Measurements from ENCODE around the gene ADAT3.
A peak's percentile ranks its signal among the peaks of the same experiment; 100 is the strongest.

ADAT3 gene
- 2.8 to 2.9 reads per million in 2 donors for total RNA-seq

DNA sequence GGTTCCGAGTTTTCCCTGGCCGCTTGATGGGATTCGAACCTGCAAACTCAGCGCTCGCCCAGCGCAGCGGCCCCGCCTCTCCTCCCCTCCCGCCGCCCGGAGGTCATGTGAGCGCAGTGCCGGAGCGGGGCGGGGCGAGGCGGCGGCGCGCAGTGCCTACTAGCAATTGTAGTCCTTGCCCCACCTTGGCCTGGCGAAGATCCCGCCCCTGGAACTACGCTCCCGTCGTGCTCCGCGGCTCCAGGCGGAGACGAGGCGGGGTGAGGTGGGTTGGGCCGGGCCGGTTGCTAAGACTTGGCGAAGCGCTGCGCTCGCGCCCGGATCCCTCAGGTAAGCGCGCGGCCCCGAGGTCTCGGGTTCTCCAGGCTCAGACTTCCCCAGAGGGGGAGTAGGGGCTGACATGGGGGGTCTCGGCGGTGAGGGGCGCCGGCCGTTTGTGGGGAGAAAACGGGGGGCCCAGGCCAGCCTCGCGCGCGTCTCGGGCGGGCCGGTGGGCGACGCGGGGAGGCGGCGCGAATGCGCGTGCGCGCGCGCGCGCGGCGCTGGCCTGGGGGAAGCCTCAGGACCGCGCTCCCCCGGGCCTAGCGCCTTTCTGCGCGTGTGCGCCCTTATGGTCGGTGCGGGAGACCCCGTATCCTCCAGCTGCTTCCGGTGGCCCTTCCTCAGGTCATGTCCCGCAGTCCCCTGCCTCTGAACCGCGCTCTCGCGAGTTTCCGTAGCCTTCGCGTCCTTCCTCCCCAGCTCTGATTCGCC is at the start of gene ADAT3, which contains the start of gene SCAMP4:
Gene ADAT3, plus strand, starts transcription at position 290 of the 753 bp plus-strand sequence. CDS start 6,649 bp downstream, outside the sequence.
Gene SCAMP4, plus strand, starts transcription at position 290 of the 753 bp plus-strand sequence. CDS start 9,621 bp downstream, outside the sequence.
- peak; percentile 94 for DNase-seq

DNA sequence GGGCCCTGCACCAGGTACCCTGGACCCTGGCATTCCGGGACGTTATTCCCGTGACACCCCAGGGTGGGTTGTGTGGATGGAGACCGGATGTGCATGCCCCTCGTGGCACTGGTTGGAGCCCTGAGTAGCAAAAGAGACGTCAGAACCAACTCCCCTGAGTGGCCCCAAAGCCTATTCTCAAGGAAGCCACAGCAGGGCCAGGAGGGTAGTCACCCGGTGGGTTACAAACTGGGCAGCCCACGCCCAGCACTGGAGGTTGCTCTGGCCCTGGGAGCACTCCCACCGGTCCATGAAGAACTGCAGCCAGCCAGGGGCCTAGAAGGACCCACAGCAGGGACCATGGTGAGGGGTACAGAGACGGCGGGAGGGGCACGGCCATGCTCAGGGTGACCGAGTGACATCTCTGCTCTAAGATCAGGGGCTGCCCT is 49.4 kb upstream of the ADAT3 start:
- DNase-seq = no peak

DNA sequence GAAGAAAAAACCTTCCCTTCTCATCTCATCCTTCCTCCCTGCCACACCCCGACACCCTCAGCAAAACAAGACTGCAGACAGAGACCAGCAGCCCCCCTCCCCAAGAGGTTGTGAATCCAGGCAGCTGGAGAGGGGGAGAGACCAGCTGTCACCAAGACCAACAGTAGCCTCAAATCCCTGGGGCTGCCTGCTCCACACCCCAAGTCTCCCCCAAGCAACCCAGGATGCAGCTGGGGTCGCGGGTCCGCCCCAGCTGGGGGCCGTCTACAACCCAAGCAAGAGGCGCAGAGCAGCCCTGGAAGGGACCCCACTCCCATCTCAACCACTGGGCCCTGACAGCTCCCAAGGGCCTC is 48.9 kb upstream of the ADAT3 start:
- DNase-seq = no peak

DNA sequence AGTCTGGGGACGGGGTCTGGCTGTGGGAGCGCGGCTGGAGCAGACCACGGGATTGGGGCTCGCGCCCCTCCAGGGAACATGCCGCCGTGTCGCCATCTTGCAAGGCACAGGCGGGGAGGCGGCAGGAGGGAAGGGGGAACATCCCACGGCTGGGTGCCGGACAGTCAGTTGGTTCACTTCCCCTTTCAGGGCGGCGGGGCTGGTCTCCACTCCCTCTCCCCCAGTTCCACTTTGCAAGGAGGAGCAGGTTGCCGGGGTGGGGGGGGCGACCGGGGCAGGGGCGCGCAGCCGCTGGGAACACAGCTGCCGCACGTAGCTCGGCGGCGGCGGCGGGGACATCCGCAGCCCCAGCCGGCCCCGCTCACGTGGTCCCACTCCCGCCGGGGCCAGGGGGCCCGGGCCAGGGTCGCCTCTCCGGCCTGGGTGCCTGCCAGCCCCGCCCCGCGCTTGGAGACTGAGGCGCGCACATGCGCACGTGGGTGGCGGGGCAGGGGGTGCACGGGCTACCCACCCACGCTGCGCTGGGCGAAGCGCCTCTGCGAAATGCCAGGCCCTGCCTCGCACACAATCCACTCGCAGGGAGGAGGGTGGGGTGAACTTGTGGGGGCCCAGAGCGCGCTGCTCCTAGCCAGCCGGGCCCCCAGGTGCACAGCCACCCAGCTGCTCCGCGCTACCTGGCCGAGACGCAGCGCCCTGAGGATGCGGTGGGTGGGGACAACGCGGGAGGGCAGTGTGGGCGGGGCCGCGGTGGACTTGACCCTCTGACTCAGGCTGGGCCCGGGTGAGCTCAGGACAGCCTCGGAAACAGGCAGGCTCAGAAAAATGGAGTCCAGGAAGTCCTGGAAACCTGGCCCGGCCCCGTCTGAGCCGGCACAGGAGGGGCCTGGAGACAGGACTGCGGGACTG is 48.2 kb upstream of the ADAT3 start:
- DNase-seq = no peak

DNA sequence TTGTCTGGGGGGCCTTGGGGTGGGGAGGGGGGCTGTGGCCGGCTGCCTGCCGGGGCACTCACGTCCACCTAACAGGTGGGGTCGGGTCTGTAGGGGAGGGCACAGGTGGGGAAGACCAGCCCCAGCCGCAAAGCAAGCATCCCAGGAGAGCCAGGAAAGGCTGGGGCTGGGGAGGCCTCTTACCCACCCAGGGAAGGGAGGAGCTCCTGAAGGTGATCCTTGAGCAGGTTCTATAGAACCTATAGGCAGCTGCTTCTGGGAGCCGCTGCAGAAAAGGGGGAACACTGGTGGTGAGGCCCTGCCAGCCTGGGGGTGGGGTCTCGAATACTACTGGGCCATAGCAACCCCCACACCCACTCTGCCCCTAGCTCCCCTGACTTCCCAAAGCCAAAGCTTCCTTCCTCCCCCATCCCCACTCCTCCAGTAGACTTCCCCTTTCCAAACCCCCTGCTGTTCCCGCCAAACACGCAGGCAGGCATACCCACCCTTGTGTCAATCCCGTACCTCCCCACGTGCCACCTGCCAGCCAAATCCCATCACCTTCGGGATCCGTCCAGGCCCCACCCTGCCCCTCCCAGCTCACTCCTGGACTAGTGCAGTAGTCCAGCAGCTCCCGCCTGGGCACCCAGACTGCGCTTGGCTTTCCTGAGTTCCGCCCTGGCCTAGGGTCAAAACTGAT is 47.4 kb upstream of the ADAT3 start:
- no peak for DNase-seq

DNA sequence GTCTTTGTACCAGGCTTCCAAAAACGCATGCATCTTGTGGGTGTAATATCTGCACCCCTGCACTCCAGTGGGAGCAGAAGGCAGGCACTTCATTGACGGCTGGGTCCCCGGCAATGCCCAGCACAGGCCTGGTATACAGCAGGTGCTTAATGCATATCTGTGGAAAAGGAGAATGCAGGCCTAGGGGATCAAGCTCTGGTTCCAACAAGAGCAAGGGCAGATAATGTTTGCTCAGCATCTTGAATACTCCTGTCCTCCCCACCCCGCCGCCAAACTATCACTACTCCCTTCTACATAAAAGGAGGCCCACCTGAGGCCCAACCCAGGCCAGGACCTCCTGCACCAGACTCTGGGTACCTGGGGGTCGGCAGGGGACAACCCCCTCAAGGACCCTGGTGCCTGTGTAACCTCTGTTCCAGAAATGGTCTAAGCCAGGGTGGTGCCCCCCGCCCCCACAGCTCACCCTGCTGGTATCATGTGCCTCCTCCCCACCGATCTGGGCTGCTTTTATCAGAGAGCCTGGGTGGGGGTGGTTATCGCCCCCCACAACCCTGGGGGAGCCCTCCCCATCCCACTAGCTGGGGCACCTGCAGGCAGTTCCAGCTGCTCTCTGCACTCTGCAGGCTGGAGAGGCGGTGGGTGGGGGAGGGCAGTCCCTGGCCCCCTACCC is 46.7 kb upstream of the ADAT3 start:
- no peak for DNase-seq

DNA sequence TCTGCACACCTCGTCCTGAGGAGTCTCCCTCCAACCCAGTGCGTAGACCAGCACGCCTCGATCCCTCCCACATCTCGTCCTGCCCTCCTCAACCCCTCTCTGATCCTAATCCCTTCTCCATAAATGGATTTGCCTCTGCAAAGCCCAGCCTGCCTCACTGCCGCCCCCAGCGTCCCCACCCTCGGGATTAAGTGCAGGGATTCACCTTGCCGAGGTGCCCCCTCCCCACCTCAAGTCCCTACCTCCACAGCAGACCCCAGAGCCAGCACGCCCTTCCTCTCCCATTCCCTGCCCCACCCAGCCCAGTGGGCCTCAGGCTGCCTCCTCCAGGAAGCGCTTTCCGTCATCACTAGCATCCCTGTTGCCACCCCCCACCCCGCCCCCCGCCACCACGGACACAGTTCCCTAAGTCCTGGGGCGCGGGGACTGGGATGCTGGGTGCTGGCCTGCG is 45.8 kb upstream of the ADAT3 start:
- no peak for DNase-seq

DNA sequence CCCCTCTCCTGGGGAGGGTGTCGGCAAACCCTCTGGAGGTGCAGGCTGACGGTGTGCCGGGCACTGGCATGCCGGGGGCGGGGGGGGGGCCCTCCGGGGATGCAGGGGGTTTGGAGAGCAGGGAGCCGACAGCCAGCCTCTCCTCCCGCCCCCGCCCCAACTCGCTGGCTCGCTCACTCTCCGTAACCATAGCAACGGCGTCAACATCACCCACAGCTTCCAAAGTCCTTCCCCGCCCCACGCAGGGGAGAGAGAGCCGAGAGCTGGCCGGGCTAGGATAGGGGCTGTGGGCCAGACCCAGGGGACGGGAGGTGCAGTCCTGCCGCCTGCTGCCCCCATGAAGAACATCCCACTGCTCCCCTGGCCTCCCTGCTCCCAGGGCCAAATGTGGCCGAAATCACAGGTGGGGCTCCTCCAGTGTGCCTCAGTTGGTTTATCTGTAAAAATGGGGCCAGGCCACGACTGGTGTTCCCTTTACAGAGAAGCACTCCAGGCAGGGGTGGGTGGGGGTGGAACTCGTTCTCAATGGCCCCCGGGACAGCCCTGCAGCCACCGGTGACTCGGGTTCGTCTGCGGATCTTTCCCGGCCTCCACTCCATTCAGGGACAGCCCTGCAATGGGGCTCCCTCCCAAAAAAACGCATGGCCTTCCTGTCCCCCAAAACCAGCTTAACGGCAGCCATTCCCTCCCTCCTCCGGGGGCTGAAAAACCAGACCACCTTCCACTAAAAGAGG is 45.0 kb upstream of the ADAT3 start:
- no peak for DNase-seq

DNA sequence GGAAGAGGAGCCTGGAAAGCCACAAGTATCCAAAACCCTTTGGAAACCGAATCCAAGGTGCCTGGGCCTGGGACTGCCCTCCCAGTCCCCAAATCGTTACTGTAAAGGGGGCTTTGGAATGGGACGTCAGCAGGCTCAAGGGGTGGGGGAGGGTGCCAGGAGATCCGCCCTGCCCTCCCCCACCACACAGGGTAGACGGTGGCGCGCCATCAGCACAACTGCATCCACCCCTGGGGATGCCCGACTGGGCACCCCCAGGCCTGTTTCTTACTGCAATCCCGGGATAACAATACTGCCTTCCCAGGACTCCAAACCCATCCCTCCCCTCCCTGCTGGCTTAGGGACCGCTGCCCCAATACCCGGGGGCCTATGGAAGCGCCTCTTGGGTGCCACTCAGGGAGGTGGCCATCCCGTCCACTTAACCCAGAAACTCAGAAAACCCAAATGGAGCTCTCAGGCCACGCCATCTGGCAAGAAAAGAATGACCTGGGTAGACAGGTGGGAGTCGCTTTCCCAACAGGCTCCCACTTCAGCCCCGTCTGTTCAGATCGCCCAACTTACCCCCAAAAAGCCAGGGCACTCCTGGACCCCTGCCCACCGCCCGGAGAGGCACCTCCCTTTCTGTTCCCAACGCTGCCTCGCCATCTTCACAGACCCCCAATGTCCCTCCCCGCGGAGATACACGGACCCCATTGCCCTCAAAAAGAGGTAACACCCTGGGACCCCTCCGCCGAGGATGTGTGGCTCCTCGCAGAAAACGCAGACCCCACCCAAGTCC is 44.2 kb upstream of the ADAT3 start:
- no peak for DNase-seq

DNA sequence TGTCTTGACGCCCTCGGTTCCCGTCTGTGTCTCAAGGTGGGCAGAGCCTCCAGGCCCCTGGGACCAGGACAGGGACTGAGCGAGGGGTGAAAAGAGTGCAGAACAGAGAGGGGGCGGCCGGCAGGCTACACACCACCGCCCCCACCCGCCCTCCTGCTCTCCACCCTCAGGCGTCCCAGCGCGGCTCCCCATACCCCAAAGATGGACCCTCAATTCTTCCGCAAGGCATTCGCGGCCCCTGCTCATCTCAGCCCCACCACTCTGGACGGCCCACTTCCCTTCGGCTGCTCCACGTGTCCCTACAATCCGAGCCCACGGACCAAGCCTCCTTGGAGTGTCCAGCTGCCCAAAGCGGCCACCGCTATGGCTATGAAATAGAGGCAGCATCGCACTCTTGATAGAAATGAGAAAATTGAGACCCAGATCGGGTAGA is 43.6 kb upstream of the ADAT3 start:
- DNase-seq = no peak

DNA sequence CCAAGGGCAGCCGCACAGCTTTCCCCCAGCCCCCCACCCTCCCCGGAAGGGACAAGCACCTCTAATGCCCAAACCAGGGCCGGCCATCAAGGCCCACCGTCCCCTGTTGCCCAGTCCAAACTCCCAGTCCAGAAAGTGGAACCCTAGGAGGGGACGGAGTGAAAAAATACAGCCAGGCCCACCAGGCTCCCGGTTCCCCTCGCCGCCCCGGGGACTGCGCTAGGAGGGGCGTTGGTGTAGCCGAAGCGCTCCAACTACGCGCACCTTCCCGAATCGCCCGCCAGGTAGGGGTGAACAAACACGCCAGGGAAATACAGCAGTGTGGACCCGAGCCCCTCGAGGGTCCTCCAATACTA is 43.2 kb upstream of the ADAT3 start:
- DNase-seq = no peak

DNA sequence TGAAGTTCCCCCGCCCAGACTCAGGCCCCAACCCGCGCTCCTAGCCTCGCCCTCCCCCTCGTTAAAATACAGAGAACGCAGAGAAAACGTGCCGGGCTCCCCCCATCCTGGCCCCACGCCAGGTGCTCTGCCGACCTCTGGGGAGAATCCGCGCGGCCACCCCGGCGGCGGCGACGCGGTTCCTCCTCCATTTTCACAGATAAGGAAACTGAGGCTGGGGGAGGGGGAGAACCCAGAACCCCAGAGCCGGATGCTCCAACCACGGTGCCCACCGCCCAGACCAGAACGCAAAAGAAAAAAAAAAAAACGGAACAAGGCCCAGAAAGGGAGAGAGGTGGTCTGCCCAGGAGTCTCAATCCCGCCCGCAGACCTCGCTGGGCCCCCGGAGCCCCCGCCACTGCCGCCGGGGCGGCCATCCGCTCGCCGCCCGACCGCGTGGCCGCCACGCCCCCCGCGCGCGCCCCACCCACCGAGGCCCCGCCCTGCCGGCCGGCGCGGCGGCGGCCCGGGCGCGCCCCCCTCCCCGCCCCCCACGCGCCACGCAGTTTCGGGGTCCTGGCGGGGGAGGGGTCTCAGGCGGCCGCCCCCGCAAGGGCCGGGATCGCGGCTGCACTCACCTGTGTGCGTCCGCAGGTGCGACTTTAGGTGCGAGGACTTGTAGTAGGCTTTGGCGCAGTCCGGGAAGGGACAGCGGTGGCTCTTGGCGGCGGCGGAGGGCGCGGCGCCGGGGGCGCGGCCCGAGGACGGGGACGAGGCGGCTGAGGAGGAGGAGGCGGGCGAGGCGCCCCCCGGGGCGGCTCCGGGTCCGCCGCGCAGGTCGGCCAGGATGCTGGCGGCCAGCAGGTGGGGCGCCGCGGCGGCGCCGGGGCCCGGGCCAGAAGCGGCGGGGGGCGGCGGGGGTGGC is 42.5 kb upstream of the ADAT3 start:
- DNase-seq = peak; percentile 47

DNA sequence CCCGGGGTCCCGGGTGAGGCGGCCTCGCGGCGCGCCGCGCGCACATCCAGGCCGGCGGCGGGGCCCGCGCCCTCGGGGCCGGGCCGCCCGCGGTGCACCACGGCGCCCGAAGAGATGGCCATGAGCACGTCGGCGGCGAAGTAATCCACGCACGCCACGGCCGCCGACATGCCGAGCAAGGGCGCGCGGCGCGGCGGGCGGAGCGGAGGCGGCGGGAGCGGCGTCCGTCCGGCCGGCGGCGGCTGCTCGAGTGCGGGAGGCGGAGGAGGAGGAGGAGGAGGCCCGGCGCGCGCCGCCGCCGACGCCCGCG is 41.9 kb upstream of the ADAT3 start, which contains the start of gene KLF16:
Gene KLF16, minus strand, starts transcription at position 252 of the 310 bp plus-strand sequence. Its CDS starts 82 bp downstream, at position 170.
- DNase-seq = no peak

DNA sequence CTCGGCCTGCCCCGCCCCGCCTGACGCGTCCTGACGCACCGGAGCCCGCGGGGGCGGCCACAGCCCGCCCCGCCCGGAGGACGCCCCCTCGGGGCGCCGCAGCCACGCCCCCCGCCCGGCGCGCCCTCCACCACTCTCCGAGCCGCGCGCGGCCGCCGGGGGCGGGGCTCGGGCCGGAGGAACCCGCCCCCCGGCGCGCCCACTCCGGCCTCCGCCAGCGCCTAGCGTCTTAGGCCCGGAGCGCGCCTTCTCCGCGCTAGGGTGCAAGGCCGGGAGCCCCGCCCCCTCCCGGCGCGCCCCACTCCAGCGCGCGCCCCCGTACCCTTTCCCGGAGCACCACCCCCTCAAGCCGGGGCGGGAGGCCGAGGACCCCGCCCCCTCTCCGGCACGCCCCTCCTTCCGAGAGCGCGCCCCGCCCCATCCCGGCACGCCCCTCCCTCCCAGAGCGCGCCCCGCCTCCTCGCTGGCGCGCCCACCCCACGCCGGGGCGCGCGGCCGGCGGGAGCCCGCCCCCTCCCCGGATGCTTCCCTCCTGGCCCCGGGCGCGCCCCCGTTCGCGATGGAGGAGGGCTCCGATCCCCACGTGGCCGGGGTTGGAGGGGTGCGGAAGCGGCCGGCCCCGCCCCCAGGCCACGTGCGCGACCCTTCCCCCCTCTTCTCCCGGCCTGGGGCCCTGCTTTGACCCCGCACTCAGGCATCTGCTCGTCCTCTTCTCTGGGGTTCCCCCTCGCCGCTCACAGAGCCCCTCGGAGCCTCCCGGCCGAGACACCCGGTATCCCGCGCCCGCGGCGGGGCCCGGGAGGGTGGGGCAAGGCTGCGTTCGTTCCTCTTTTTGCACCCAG is 41.3 kb upstream of the ADAT3 start:
- DNase-seq = peak; percentile 92

DNA sequence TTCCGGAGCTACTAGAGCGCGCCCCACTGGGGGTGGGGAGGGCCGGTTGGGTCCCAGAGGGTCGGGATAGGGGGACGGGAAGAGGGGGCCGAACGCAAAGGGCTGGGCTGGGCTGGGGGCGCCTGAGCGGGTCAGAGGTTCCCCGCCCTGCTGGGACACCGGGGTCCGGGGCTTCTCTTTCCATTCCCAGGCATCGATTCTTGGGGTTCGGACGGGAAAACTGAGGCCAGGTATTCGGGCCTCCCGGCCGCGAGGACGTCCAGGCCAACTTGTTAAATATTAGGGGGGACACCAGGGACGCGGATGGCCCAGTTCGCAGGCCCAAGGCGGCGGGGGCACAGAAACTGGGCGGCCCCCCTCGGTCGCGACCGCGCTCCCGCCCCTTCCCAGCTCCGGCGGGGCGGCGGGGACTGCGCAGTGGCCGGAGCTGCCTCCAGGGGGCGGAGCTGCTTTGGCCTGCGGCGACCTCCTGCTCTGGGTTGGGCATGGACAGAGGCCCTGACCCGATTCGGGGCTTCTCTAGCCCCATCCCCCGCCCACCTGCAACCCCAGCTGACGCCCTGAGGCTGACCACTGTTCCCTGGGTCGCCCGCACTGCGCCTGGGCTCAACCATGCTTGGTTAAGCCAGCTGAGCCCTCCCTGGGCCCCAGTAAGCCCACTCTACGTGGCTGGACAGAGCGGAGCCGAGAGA is 40.6 kb upstream of the ADAT3 start:
- DNase-seq = no peak

DNA sequence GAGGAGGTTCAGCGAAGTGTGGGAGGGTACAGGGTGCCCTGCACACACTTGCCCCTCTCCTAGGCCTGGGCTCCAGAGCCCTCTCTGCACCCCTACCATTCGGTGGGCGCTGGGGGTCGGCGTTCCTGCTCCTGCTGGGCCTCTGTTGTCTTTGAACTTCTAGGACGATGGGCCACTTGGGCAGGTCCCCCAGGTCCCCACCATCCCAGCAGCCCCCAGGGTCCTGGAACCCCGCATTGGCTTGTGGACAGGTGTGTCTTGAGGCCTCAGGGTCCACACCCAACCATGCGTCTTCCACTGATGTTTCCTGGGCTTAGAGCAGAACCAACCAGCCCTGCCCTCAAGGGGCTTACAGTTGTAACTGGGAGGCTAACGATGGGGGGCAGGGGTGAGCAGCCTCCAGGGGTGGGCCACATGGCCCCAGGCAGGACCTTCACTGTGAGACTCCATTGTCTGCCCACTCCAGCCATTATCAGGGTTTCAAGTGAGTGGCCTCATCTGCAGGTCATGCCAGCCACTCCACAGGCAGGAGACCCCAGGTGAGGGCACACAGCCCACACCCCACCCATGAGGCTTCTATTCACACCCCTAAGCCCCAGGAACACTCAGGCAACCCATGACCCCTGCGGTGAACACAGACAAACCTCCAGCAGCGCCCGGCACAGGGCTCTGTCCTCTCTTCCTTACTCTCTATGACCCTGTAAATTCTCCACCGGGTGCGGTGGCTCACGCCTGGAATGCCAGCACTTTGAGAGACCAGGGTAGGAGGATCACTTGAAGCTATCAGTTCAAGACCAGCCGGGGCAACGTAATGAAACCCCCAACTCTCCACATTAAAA is 39.8 kb upstream of the ADAT3 start:
- DNase-seq = no peak

DNA sequence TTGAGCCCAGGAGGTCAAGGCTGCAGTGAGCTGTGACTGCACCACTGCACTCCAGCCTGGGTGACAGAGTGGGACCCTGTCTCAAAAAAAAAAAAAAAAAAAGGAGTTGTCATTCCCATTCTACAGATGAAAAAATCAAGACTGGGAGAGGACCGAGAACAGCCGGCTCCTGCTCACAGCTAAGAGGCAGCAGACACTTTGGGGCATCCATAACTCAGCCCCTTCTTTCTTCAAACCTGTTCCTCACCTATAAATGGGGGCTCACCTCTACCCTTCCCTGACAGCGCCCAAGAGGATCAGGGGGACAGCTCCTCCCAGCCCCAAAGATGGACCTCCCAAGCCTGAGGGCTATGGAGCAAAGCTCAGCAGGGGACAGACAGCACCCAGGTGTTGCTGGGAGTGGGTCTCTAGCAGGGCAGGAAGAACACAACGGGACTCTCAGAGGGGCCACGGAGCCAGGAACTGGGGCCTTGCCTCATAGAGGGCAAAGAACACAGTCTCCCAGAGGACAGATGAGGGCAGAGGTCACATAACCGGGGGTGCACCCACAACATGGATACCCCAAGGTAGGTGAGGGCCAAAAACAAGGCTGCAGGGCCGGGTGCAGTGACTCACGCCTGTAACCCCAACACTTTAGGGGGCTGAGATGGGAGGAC is 38.4 kb upstream of the ADAT3 start:
- no peak for DNase-seq
